ENCODE data around the gene PCDH9. TPM values are rescaled to one million over a fixed set of nuclear protein-coding genes. Genes with fewer than 3 reads are reported as not detected.

Gene PCDH9
- total RNA-seq, 1 donor from 2014 or later: 0.21 TPM

DNA sequence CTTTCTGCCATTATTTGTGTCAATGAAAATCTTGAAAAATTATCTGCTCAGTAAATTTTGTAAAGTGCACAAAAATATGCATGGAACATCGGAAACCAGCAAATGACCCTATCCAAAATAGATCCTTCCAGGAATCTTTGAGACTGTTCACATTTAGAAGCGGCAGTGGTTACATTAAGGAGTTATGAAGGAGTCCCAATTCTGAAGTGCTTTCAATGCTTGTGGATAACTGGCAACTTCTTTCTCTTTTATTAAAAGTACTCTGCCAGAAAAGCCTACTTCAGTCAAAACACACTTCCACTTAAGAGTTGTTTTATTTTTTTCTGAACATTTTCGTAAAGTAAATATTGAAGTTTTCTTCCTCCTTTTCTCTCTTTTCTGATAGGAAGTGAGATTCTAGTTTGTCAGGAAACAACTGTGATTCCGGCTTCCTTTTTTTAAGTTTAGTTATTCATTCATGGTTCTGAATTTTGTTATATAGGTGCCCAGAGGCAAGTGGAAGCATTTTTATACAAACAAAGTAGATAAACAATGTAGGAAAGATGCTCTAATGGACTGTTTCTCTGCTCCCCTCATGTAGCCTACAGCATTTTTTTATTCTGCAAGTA, 83.5 kb downstream of the PCDH9 start:
- no peaks in the 10 kb centered on the region for H3K27me3 Mint-ChIP-seq (ENCODE audit: insufficient read depth)
- H3K4me3 Mint-ChIP-seq: no peak overlapping the region
- no peaks in the 10 kb centered on the region for H3K36me3 Mint-ChIP-seq (ENCODE audit: low read depth)
- no peaks in the 10 kb centered on the region for H3K9me3 Mint-ChIP-seq
- DNase-seq (ENCODE audit: low spot score): no peak
- intact Hi-C loops (cut with micrococcal nuclease): no loop called here
- no peaks in the 10 kb centered on the region for H3K4me1 Mint-ChIP-seq (ENCODE audit: low read depth)
- H3K27ac Mint-ChIP-seq: no peak overlapping the region

DNA sequence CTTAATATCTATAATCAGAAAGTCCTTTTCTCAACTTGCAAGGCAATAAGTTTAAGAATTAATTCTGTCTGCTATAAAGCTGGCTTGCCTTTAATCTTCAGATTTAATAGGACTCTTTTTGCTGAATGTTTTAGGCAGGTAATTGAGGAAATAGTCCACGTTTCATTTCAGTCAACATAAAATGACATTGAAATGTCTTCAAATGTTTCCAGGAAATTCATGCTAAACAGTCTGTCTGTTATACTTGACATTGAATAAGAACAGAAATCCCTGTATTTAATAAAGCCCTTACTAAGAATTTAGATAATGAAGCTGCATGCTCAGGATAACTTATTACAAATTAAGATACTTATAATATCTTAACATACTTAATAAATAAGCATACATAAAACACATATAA, 84.2 kb downstream of the PCDH9 start:
- H3K36me3 Mint-ChIP-seq (ENCODE audit: low read depth): no peaks in the 10 kb centered on the region
- intact Hi-C loops (cut with micrococcal nuclease): no loop called here
- no peaks in the 10 kb centered on the region for H3K27me3 Mint-ChIP-seq (ENCODE audit: insufficient read depth)
- H3K9me3 Mint-ChIP-seq: no peaks in the 10 kb centered on the region
- H3K27ac Mint-ChIP-seq: no peak overlapping the region
- no peak for DNase-seq (ENCODE audit: low spot score)
- H3K4me3 Mint-ChIP-seq: no peak overlapping the region
- H3K4me1 Mint-ChIP-seq (ENCODE audit: low read depth): no peaks in the 10 kb centered on the region

DNA sequence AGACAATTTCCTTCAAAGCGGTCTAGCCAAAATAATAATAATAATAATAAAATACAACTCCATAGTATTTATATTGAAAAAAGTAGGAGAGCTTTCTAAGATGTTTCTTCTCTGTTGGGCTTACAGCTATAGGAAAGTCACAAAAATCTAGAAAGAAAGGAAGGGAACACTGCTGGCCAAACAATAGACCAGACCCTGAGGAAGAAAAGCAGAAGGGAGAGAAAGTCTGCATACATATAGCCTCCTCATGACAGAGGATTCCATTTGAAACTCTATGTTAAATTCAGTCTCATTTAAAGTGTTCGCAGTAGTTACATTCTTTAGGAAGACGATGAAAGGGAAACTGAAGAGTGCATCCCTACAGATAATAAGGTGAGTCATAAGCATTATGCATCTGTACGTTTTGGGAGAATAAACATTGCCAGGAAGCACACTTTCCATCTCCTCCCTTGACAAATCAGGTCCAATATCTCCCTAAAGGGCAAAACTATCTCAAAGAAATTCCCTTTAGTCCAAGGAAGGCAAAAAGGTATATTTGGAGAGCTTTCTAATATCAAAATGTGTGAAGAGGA, 86.5 kb downstream of the PCDH9 start:
- no peaks in the 10 kb centered on the region for H3K36me3 Mint-ChIP-seq (ENCODE audit: low read depth)
- H3K4me1 Mint-ChIP-seq (ENCODE audit: low read depth): no peaks in the 10 kb centered on the region
- no peak for DNase-seq (ENCODE audit: low spot score)
- H3K27ac Mint-ChIP-seq: no peak overlapping the region
- H3K27me3 Mint-ChIP-seq (ENCODE audit: insufficient read depth): no peaks in the 10 kb centered on the region
- intact Hi-C loops (cut with micrococcal nuclease): no loop called here
- no peaks in the 10 kb centered on the region for H3K9me3 Mint-ChIP-seq
- H3K4me3 Mint-ChIP-seq: no peak overlapping the region

DNA sequence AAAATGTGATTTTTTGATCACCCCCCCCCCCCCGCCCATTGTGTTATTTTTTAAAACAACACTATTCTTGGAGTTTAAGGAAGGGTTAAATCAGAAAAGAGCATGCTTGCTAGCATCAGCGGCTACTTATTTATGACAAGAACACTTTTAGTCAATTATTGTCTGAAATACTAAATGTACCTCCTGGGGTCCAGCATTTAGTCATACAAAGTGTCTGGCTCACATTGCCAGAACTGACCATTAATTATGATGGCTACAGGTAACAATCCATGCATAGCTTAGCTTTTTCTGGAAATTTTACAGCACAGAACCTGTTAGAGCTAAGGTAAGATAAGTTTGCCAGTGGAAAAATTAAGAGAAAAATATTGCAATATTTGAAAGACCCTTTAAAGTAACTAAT, 90.1 kb downstream of the PCDH9 start:
- H3K36me3 Mint-ChIP-seq (ENCODE audit: low read depth): no peaks in the 10 kb centered on the region
- H3K4me3 Mint-ChIP-seq: no peak overlapping the region
- DNase-seq (ENCODE audit: low spot score): no peak
- no peak overlapping the region for H3K27ac Mint-ChIP-seq
- intact Hi-C loops (cut with micrococcal nuclease): no loop called here
- H3K4me1 Mint-ChIP-seq (ENCODE audit: low read depth): no peaks in the 10 kb centered on the region
- H3K27me3 Mint-ChIP-seq (ENCODE audit: insufficient read depth): no peaks in the 10 kb centered on the region
- H3K9me3 Mint-ChIP-seq: no peaks in the 10 kb centered on the region

DNA sequence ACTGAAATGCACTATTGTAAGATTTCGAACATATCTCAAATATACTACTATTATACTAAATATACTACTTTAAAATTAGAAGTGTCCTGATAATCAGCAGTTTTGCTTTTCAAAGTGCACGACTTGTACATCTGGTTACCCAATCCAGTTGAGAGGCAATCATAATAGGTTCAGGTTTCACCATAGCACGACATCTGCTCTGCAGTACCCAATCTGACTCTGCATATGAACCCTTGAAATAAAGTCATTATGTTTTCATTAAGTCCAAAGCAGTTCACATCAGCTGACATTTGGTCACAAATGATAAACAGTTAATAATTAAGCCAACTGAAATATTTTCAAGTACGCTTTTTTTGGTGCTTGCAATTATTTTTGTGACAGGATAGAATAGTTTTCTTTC, 90.6 kb downstream of the PCDH9 start:
- Mint-ChIP-seq H3K27ac (no peak overlapping the region), H3K36me3 (ENCODE audit: low read depth) (no peaks in the 10 kb centered on the region), H3K9me3 (no peaks in the 10 kb centered on the region), H3K4me3 (no peak overlapping the region), H3K27me3 (ENCODE audit: insufficient read depth) (no peaks in the 10 kb centered on the region), H3K4me1 (ENCODE audit: low read depth) (peaks cover 2% of the 10 kb centered on the region)
- intact Hi-C loops (cut with micrococcal nuclease): no loop called here
- DNase-seq (ENCODE audit: low spot score): no peak

DNA sequence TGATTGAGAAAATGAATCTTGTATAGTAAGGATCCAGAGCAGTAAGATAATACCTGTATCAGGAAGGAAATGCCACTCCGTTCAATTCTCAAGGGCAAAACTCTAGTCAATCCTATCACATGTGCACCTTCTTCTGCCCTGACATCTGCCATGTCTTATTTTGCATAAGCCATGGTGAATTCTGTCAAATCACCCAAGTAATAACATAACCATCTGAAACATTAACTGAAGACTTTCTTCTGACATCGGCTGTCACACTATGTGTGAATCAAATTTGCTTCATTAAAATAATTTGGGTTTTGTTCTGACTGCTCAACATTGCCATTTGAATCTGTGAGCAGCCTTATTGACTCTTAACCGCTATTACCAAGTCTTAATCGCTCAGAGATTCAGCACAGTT, 91.2 kb downstream of the PCDH9 start:
- DNase-seq (ENCODE audit: low spot score): no peak
- no peaks in the 10 kb centered on the region for H3K27me3 Mint-ChIP-seq (ENCODE audit: insufficient read depth)
- no peak overlapping the region for H3K4me3 Mint-ChIP-seq
- no peaks in the 10 kb centered on the region for H3K36me3 Mint-ChIP-seq (ENCODE audit: low read depth)
- peaks cover 6% of the 10 kb centered on the region for H3K4me1 Mint-ChIP-seq (ENCODE audit: low read depth)
- H3K27ac Mint-ChIP-seq: no peak overlapping the region
- intact Hi-C loops (cut with micrococcal nuclease): no loop called here
- no peaks in the 10 kb centered on the region for H3K9me3 Mint-ChIP-seq

DNA sequence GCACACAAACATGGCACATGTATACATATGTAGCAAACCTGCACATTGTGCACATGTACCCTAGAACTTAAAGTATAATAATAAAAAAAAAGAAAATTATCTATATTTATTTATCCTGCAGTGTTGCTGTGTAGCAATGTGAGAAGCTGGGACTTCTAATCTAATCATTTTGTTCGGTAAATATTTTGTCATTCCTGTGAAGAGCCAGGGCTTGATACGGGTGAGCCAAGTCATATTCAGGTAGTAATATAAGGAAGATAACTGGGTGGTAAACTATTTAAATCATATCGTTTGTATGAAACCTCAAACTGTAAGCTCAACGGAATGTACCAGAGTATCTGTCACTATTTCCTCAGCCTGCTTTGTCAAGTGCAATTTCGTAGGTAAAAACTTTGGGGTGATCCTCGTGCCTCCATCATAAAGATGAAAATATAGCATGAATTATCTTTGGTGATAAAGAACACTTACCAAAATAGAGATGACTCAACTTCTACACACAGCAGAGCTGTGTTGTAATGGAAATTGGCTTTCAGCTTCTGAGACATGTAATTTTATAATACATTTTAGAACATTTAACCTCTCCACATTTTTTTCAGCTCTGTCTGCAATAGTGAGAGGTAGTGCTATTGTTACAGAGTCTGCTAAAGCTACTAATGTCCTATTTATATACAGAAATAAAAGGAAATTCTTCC, 92.9 kb downstream of the PCDH9 start:
- Mint-ChIP-seq H3K4me1 (ENCODE audit: low read depth) (peaks cover 6% of the 10 kb centered on the region), H3K36me3 (ENCODE audit: low read depth) (no peaks in the 10 kb centered on the region), H3K9me3 (no peaks in the 10 kb centered on the region), H3K27me3 (ENCODE audit: insufficient read depth) (no peaks in the 10 kb centered on the region), H3K27ac (no peak overlapping the region), H3K4me3 (no peak overlapping the region)
- DNase-seq (ENCODE audit: low spot score): no peak
- intact Hi-C loops (cut with micrococcal nuclease): no loop called here

DNA sequence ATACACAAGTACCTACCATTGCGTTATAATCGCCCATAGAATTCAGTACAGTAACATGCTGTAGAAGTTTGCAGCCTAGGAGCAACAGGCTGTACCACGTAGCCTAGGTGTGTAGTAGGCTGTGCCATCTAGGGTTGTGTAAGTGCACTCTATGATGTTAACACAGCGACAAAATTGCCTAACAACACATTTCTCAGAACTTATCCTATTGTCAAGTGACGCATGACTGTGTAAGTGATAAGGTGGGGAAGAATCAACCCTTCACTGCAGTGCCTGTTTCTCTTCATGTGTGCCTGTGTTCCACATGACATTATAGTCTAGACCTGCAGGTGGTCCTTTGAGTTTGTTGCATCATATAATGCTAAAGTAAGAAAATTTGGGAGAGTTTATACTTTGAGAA, 94.0 kb downstream of the PCDH9 start:
- no peak for DNase-seq (ENCODE audit: low spot score)
- no peak overlapping the region for H3K27ac Mint-ChIP-seq
- no peaks in the 10 kb centered on the region for H3K36me3 Mint-ChIP-seq (ENCODE audit: low read depth)
- intact Hi-C loops (cut with micrococcal nuclease): no loop called here
- no peaks in the 10 kb centered on the region for H3K27me3 Mint-ChIP-seq (ENCODE audit: insufficient read depth)
- no peaks in the 10 kb centered on the region for H3K9me3 Mint-ChIP-seq
- no peak overlapping the region for H3K4me3 Mint-ChIP-seq
- peaks cover 6% of the 10 kb centered on the region for H3K4me1 Mint-ChIP-seq (ENCODE audit: low read depth)

DNA sequence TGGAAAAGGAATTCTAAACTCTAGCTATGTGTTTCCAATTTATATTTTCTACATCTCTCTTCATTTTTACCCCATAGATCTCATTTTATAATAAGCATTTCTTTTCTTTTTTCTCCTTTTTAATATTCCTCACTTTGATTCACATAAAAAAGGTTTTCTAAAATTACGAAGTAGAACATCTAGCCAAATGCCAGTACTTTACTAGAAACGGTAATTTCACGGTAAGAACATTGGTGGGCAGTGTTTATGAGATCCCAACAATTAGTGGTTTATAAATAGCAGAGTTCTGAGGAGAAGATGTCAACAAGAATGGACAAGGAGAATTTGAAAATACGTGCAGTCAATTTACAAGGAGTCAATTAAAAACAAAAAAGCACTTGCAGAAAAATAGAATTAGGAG, 94.8 kb downstream of the PCDH9 start:
- intact Hi-C loops (cut with micrococcal nuclease): no loop called here
- Mint-ChIP-seq H3K27me3 (ENCODE audit: insufficient read depth) (no peaks in the 10 kb centered on the region), H3K27ac (no peak overlapping the region), H3K9me3 (no peaks in the 10 kb centered on the region), H3K4me1 (ENCODE audit: low read depth) (peaks cover 6% of the 10 kb centered on the region), H3K4me3 (no peak overlapping the region), H3K36me3 (ENCODE audit: low read depth) (no peaks in the 10 kb centered on the region)
- DNase-seq (ENCODE audit: low spot score): no peak

DNA sequence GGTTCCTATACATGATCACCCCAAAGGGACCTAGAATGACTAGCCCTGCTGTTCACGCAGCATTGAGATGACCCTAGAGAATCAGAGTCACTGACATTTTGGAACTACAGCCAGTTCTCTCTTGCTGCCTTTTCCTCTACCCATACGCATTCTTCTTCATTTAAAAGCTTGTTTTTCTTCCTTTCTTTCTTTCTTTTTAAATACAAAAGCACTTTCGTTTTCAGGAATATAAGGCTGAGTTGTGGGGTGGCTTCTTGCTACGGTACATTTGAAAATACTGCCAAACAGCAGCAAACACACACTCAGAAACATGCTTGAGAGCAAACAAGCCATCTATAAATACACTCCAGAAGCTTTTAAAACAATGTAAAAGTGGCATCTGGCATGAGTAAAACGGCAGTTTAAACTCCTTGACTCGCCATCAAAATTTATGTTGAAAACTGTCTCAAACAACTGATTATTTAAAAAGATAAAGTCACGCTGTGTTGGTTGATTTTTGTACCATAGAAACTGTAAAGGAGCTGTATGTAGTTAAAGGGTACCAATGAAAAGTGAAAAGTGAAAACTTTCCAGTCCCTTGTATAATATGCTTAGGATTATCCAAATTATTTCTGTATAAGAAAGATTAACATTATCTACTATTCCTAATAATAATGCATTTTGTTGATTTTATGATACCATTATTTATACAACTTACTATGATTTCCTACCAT, 95.6 kb downstream of the PCDH9 start:
- H3K36me3 Mint-ChIP-seq (ENCODE audit: low read depth): no peaks in the 10 kb centered on the region
- H3K27ac Mint-ChIP-seq: no peak overlapping the region
- peaks cover 6% of the 10 kb centered on the region for H3K4me1 Mint-ChIP-seq (ENCODE audit: low read depth)
- no peaks in the 10 kb centered on the region for H3K9me3 Mint-ChIP-seq
- no peak overlapping the region for H3K4me3 Mint-ChIP-seq
- intact Hi-C loops (cut with micrococcal nuclease): no loop called here
- no peak for DNase-seq (ENCODE audit: low spot score)
- no peaks in the 10 kb centered on the region for H3K27me3 Mint-ChIP-seq (ENCODE audit: insufficient read depth)

DNA sequence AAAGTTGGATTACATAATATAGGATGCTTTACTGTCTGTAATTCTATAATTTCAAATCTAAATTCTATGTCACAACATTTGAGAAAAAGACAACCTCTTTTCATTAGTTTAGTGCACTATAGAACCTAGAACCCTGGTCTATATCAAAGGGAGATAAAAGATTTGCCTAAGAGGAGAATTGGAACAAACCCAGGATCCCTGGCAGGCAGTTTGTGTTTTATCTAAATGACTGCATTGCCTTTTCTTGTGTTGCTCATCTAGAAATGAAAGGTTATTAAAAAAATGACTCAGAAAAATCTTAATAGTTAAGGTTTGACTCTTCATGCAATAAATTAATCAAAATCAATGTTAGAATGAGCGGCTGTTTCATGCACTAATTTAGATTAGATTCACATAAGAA, 96.7 kb downstream of the PCDH9 start:
- intact Hi-C loops (cut with micrococcal nuclease): no loop called here
- no peaks in the 10 kb centered on the region for H3K36me3 Mint-ChIP-seq (ENCODE audit: low read depth)
- no peaks in the 10 kb centered on the region for H3K27me3 Mint-ChIP-seq (ENCODE audit: insufficient read depth)
- no peak overlapping the region for H3K27ac Mint-ChIP-seq
- no peaks in the 10 kb centered on the region for H3K9me3 Mint-ChIP-seq
- H3K4me1 Mint-ChIP-seq (ENCODE audit: low read depth): peaks cover 6% of the 10 kb centered on the region
- DNase-seq (ENCODE audit: low spot score): no peak
- no peak overlapping the region for H3K4me3 Mint-ChIP-seq

DNA sequence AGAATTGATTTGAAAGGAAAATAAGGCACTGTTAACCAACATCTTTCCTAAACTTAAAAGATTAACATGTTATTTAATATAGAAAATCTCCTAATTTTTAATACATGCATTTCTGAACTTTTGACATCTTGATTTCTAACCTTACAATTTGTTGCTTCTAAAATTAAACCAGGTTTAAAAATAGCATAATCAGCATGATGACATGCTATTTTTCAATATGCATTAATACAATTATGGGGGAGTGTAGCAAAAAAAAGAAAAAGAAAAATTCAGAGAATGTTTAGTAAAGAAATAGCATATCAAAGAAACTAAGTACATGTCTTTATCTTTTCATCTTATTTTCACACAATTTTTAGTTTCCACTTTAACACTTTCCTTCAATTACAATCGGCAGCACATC, 98.7 kb downstream of the PCDH9 start:
- Mint-ChIP-seq H3K4me3 (no peak overlapping the region), H3K27ac (no peak overlapping the region), H3K9me3 (no peaks in the 10 kb centered on the region), H3K36me3 (ENCODE audit: low read depth) (no peaks in the 10 kb centered on the region), H3K27me3 (ENCODE audit: insufficient read depth) (no peaks in the 10 kb centered on the region), H3K4me1 (ENCODE audit: low read depth) (peaks cover 6% of the 10 kb centered on the region)
- no peak for DNase-seq (ENCODE audit: low spot score)
- intact Hi-C loops (cut with micrococcal nuclease): no loop called here

DNA sequence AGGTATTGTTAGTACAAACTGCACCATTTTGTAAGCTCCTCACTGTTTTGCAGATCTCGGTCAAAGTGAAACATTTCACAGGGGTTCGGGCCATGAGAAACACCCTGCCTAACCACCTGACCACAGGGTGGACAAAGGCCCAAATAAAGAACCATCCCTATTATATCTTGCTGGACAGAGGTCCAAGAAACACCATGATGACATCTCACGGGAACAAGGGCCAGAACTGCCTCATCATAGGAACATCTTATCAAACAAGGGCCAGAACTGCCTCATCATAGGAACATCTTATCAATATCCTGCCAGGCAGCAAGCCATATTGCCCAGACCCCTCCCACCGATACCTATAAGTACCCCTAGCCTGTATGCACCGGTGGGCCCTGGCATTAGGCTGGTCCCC, 99.7 kb downstream of the PCDH9 start:
- Mint-ChIP-seq H3K4me3 (no peak overlapping the region), H3K27ac (no peak overlapping the region), H3K9me3 (no peaks in the 10 kb centered on the region), H3K4me1 (ENCODE audit: low read depth) (peaks cover 6% of the 10 kb centered on the region), H3K36me3 (ENCODE audit: low read depth) (no peaks in the 10 kb centered on the region), H3K27me3 (ENCODE audit: insufficient read depth) (no peaks in the 10 kb centered on the region)
- intact Hi-C loops (cut with micrococcal nuclease): no loop called here
- no peak for DNase-seq (ENCODE audit: low spot score)

Measured in activated T-helper 1 cell treated with anti-CD3 and anti-CD28 coated beads, Interleukin-12 subunit alpha, Interleukin-12 subunit beta, Interleukin-2, Interleukin-4 antibody, amounts not matched to agents 30 ng/mL and 10 ng/mL and 1 ng/mL, durations not matched to agents 14 hours and 24 hours and 36 hours (primary cell).